GM12892 (cell line): ENCODE measurements around the gene S100A2.

Experiments used
- POLR2A ChIP-seq: IDR thresholded peaks from 2 replicates; pipeline ENCODE4 v1.6.1; 2011; ENCODE audit warnings: low read depth, low read length, control low read depth
- POLR2AphosphoS5 ChIP-seq: IDR thresholded peaks from 2 replicates; pipeline ENCODE4 v1.6.1; 2011; ENCODE audit warnings: low read depth, low read length, control low read depth
- TAF1 ChIP-seq: IDR thresholded peaks from 2 replicates; pipeline ENCODE4 v1.6.1; 2011; ENCODE audit warnings: low read depth, mild to moderate bottlenecking, control low read depth, low read length, borderline replicate concordance

DNA sequence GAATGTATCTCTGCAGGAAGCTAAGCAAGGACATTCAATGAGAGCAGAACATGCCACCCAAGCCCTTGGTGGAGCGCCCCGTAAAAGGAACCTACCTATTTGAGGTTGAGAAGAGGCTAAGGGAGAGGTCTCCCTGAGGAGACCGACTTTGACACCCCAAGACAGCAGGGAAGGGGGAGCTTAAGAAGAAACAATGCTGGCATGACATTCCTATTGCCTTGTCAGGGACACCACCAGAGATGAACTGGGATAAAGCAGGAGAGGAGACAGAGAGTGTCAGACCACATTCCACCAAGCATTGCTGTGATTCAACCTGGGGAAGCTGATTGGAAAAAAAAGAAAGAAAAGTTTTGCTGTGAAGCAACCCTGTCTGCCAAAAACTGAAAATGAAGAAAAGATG is 13.3 kb upstream of the S100A2 start:
- TF ChIP-seq POLR2A, result no peak
- TF ChIP-seq POLR2AphosphoS5, result no peak
- TF ChIP-seq TAF1, result no peak
